H1 (cell line): ENCODE data around the gene CUX1. TPM values are rescaled to one million over a fixed set of nuclear protein-coding genes. Genes with fewer than 3 reads are reported as not detected.

Source experiments
- CTCF ChIA-PET: fragments of 300-600 bp; sonication (Branson Sonifier 250); formaldehyde crosslinking; loops from one replicate; lab custom pipeline; 2021; ENCODE audit not compliant: partially characterized antibody; lab: Charles Lee
- POLR2A ChIA-PET: fragments of 300-600 bp; sonication (Branson Sonifier 250); formaldehyde crosslinking; loops from one replicate; lab custom pipeline; 2021; ENCODE audit warnings: inconsistent platforms; ENCODE audit not compliant: partially characterized antibody; lab: Charles Lee
- DNase-seq, 2 experiments: peaks; one replicate each; pipeline versions ENCODE4 v3.0.0 to v3.0.0-alpha.2; 2010 to 2022; ENCODE audit warnings: low spot score in 2 of 2, low read depth in 1 of 2, mixed read lengths in 1 of 2
- FAIRE-seq: peaks from 2 replicates; lab custom pipeline; 2011; peaks lifted over from hg19 to GRCh38; lab: Jason Lieb, UNC
- H2AFZ ChIP-seq: 2 replicates; pipeline ENCODE4 v1.8.1; 2012; ENCODE audit warnings: low read length, inconsistent platforms
- H2AK5ac ChIP-seq: 2 replicates; pipeline ENCODE4 v1.6.1; 2013; ENCODE audit warnings: low read depth, low read length
- H2BK120ac ChIP-seq: replicated peaks from 2 replicates; pipeline ENCODE3; 2013; ENCODE audit warnings: low read depth, low read length, inconsistent platforms
- H2BK12ac ChIP-seq: 2 replicates; pipeline ENCODE4 v1.6.1; 2013; ENCODE audit warnings: low read depth, low read length
- H2BK15ac ChIP-seq: 2 replicates; pipeline ENCODE4 v1.6.1; 2013; ENCODE audit warnings: low read length
- H2BK20ac ChIP-seq: 2 replicates; pipeline ENCODE4 v1.6.1; 2013; ENCODE audit warnings: low read length
- H2BK5ac ChIP-seq: 2 replicates; pipeline ENCODE4 v1.6.1; 2013; ENCODE audit warnings: low read depth, low read length
- H3K14ac ChIP-seq: 2 replicates; pipeline ENCODE4 v1.6.1; 2013; ENCODE audit warnings: inconsistent platforms; ENCODE audit not compliant: insufficient read length
- H3K18ac ChIP-seq: 2 replicates; pipeline ENCODE4 v1.6.1; 2013; ENCODE audit warnings: low read length; ENCODE audit errors: extremely low read depth
- H3K23ac ChIP-seq: 2 replicates; pipeline ENCODE4 v1.6.1; 2013; ENCODE audit warnings: inconsistent platforms; ENCODE audit not compliant: insufficient read length
- H3K23me2 ChIP-seq: 2 replicates; pipeline ENCODE4 v1.6.1; 2013; ENCODE audit warnings: low read depth, low read length
- H3K27ac ChIP-seq: 2 replicates; pipeline ENCODE4 v1.6.1; 2011; ENCODE audit warnings: low read depth, low read length, inconsistent platforms
- H3K27me3 ChIP-seq, 4 experiments: replicated peaks in 1 of 4; 1 replicate in 1 of 4; 2 replicates in 3 of 4; pipeline versions ENCODE4 v1.6.1 to v1.8.1; 2011 to 2013; ENCODE audit warnings: low read length in 3 of 4, mild to moderate bottlenecking in 3 of 4, inconsistent platforms in 2 of 4, mixed read lengths in 2 of 4, moderate library complexity in 1 of 4; ENCODE audit not compliant: control insufficient read depth in 3 of 4, insufficient read depth in 3 of 4; ENCODE audit errors: extremely low read depth in 1 of 4
- H3K36me3 ChIP-seq, 4 experiments: 2 replicates each; pipeline versions ENCODE4 v1.6.1 to v1.8.1; 2011 to 2013; ENCODE audit warnings: mild to moderate bottlenecking in 4 of 4, low read length in 3 of 4, moderate library complexity in 2 of 4, control low read depth in 1 of 4, inconsistent platforms in 1 of 4; ENCODE audit not compliant: insufficient read depth in 4 of 4, control insufficient read depth in 2 of 4
- H3K4ac ChIP-seq: replicated peaks from 2 replicates; pipeline ENCODE3; 2013; ENCODE audit warnings: low read length, low read depth, mixed read lengths, inconsistent platforms; ENCODE audit not compliant: insufficient read length
- H3K4me1 ChIP-seq, 4 experiments: replicated peaks in 1 of 4; 1 replicate in 1 of 4; 2 replicates in 3 of 4; pipeline versions ENCODE4 v1.6.1 to v1.8.1; 2011 to 2013; ENCODE audit warnings: low read length in 3 of 4, inconsistent platforms in 2 of 4, mixed read lengths in 1 of 4; ENCODE audit not compliant: insufficient read depth in 4 of 4, control insufficient read depth in 3 of 4
- H3K4me2 ChIP-seq, 2 experiments: 2 replicates each; pipeline versions ENCODE4 v1.6.1 to v1.8.1; 2011 to 2013; ENCODE audit warnings: low read depth in 2 of 2, low read length in 2 of 2, control low read depth in 1 of 2, inconsistent platforms in 1 of 2, mild to moderate bottlenecking in 1 of 2; ENCODE audit not compliant: insufficient read depth in 1 of 2
- H3K4me3 ChIP-seq, 4 experiments: fragments of 200-600, 300-600 bp in 1 of 4; sonication (generic), shearing (Covaris generic), sonication (Bioruptor Twin) in 1 of 4; 2 replicates each; pipeline versions ENCODE4 v1.5.1 to v1.8.1; 2011 to 2016; ENCODE audit warnings: low read length in 4 of 4, low read depth in 3 of 4, control low read depth in 2 of 4, inconsistent platforms in 2 of 4, mild to moderate bottlenecking in 2 of 4, mixed read lengths in 1 of 4, moderate library complexity in 1 of 4; ENCODE audit not compliant: insufficient read depth in 2 of 4; ENCODE audit errors: extremely low read depth in 1 of 4
- H3K56ac ChIP-seq: replicated peaks from 2 replicates; pipeline ENCODE3; 2013; ENCODE audit warnings: low read depth, mild to moderate bottlenecking, mixed read lengths, low read length, inconsistent platforms; ENCODE audit not compliant: insufficient read length
- H3K79me1 ChIP-seq: 2 replicates; pipeline ENCODE4 v1.6.1; 2013; ENCODE audit warnings: low read depth, low read length, control low read depth
- H3K79me2 ChIP-seq, 2 experiments: 2 replicates each; pipeline versions ENCODE4 v1.6.1 to v1.8.1; 2012 to 2013; ENCODE audit warnings: low read length in 2 of 2, mild to moderate bottlenecking in 2 of 2, inconsistent platforms in 1 of 2; ENCODE audit not compliant: insufficient read depth in 2 of 2, control insufficient read depth in 1 of 2
- H3K9ac ChIP-seq, 4 experiments: replicated peaks in 1 of 4; 1 replicate in 1 of 4; 2 replicates in 3 of 4; pipeline versions ENCODE4 v1.6.1 to v1.8.1; 2011 to 2013; ENCODE audit warnings: low read depth in 3 of 4, low read length in 3 of 4, control low read depth in 2 of 4, mild to moderate bottlenecking in 2 of 4, moderate library complexity in 2 of 4, inconsistent platforms in 1 of 4; ENCODE audit errors: extremely low read depth in 1 of 4
- H3K9me3 ChIP-seq, 2 experiments: 2 replicates each; pipeline versions ENCODE4 v1.6.1 to v1.8.1; 2012 to 2013; ENCODE audit warnings: mild to moderate bottlenecking in 2 of 2, moderate library complexity in 2 of 2, control low read depth in 1 of 2, inconsistent platforms in 1 of 2, low read depth in 1 of 2, low read length in 1 of 2, mixed read lengths in 1 of 2; ENCODE audit not compliant: insufficient read depth in 2 of 2
- H4K20me1 ChIP-seq, 2 experiments: replicated peaks in 1 of 2; 2 replicates each; pipeline versions ENCODE3 to v1.8.1; 2011 to 2013; ENCODE audit warnings: inconsistent platforms in 2 of 2, low read length in 2 of 2, mild to moderate bottlenecking in 1 of 2; ENCODE audit not compliant: insufficient read depth in 2 of 2, control insufficient read depth in 1 of 2
- H4K5ac ChIP-seq: 2 replicates; pipeline ENCODE4 v1.6.1; 2013; ENCODE audit warnings: low read length, low read depth, mixed read lengths, inconsistent platforms; ENCODE audit not compliant: insufficient read length
- H4K8ac ChIP-seq: 2 replicates; pipeline ENCODE4 v1.8.0; 2013; ENCODE audit warnings: mild to moderate bottlenecking, moderate library complexity, low read length, inconsistent platforms; ENCODE audit not compliant: insufficient read depth; ENCODE audit errors: extremely low read depth
- H4K91ac ChIP-seq: replicated peaks from 2 replicates; pipeline ENCODE3; 2013; ENCODE audit warnings: low read length, mixed read lengths, inconsistent platforms; ENCODE audit not compliant: insufficient read length
- BRCA1 ChIP-seq: IDR thresholded peaks from 2 replicates; pipeline ENCODE4 v1.6.1; 2012; ENCODE audit warnings: low read depth, low read length, improper control_type of control experiment
- CBX8 ChIP-seq: fragments of 300-800, 300-1000 bp; sonication (generic); IDR thresholded peaks from 2 replicates; pipeline ENCODE4 v1.7.1; 2016; ENCODE audit warnings: low read depth, low read length, borderline replicate concordance
- CEBPB ChIP-seq: IDR thresholded peaks from 2 replicates; pipeline ENCODE4 v1.6.1; 2012; ENCODE audit warnings: low read depth, low read length
- CHD2 ChIP-seq: IDR thresholded peaks from 2 replicates; pipeline ENCODE4 v1.6.1; 2012; ENCODE audit warnings: low read length, improper control_type of control experiment
- JUN ChIP-seq: IDR thresholded peaks from 2 replicates; pipeline ENCODE4 v1.6.1; 2011; ENCODE audit warnings: low read depth, mild to moderate bottlenecking, improper control_type of control experiment, low read length
- KDM4A ChIP-seq: IDR thresholded peaks from one replicate; pipeline ENCODE4 v1.7.1; 2012; ENCODE audit warnings: low read depth, mild to moderate bottlenecking, moderate library complexity, low read length, inconsistent platforms; ENCODE audit not compliant: severe bottlenecking
- NANOG ChIP-seq: IDR thresholded peaks from 2 replicates; pipeline ENCODE4 v1.6.1; 2011; ENCODE audit warnings: low read length, low read depth, mild to moderate bottlenecking, inconsistent platforms; ENCODE audit not compliant: insufficient read depth, poor library complexity, severe bottlenecking
- NRF1 ChIP-seq: IDR thresholded peaks from 2 replicates; pipeline ENCODE4 v1.6.1; 2011; ENCODE audit warnings: mild to moderate bottlenecking, low read depth, low read length, improper control_type of control experiment
- RXRA ChIP-seq: IDR thresholded peaks from 2 replicates; pipeline ENCODE4 v1.6.1; 2011; ENCODE audit warnings: low read depth, mild to moderate bottlenecking, low read length, moderate library complexity; ENCODE audit not compliant: insufficient read depth
- SIN3A ChIP-seq, 2 experiments: IDR thresholded peaks in 1 of 2; conservative IDR thresholded peaks in 1 of 2; 2 replicates each; pipeline ENCODE4 v1.6.1; 2011 to 2012; ENCODE audit warnings: low read length in 2 of 2, improper control_type of control experiment in 1 of 2, low read depth in 1 of 2, mild to moderate bottlenecking in 1 of 2
- TAF1 ChIP-seq: IDR thresholded peaks from 2 replicates; pipeline ENCODE4 v1.6.1; 2011; ENCODE audit warnings: mild to moderate bottlenecking, low read depth, low read length
- TAF7 ChIP-seq: optimal IDR thresholded peaks from 2 replicates; pipeline ENCODE3; 2011; ENCODE audit warnings: low read depth, mild to moderate bottlenecking, inconsistent platforms, low read length, moderate library complexity, borderline replicate concordance
- TCF12 ChIP-seq: IDR thresholded peaks from 2 replicates; pipeline ENCODE4 v1.6.1; 2011; ENCODE audit warnings: low read depth, mild to moderate bottlenecking, low read length
- ZNF274 ChIP-seq: IDR thresholded peaks from 2 replicates; pipeline ENCODE4 v1.7.0; 2012; ENCODE audit warnings: low read length, borderline replicate concordance; ENCODE audit errors: extremely low read depth
- WGBS, 2 experiments: shearing (Covaris generic) in 1 of 2; methylation state at CpG; one replicate each; pipeline versions ENCODE4 v1.1.6 to v1.1.7; 2013 to 2015; ENCODE audit warnings: low lambda C conversion rate in 2 of 2, mixed read lengths in 2 of 2, inconsistent platforms in 1 of 2, low coverage in 1 of 2, missing lambda C conversion rate in 1 of 2; ENCODE audit not compliant: insufficient replicate concordance in 2 of 2, insufficient coverage in 1 of 2, insufficient read length in 1 of 2; ENCODE audit errors: extremely low coverage in 1 of 2, missing lambda C conversion rate in 1 of 2; 5-methylcytosine and 5-hydroxymethylcytosine counted together
- polyA plus RNA-seq, 7 experiments: library from polyadenylated mRNA; depleted of rRNA in 3 of 7; stranded (reverse) in 5 of 7; unstranded in 2 of 7; fragments of >200 nt in 5 of 7; fragments of 200-250 nt in 2 of 7; gene quantifications; 1 replicate in 5 of 7; 2 replicates in 1 of 7; 4 replicates in 1 of 7; pipeline versions ENCODE4 v1.2.1 to v1.2.3, GENCODE V29; 2011 to 2013; ENCODE audit warnings: missing spikeins in 2 of 7, mixed read lengths in 2 of 7
- total RNA-seq: library from RNA; stranded (reverse); fragmentation: NEBNext Ultra II Directional; extraction: Animal tissue kit (Norgen Biotek cat#: 25700); gene quantifications from 2 replicates; pipeline ENCODE4 v1.2.1, GENCODE V29; 2021

CUX1 gene
- total and polyA plus RNA-seq, 2 of the 8 experiments (the other 6 are each of a cell fraction or from before 2014, with no cell fraction given): 21.6 to 65.9 TPM

DNA sequence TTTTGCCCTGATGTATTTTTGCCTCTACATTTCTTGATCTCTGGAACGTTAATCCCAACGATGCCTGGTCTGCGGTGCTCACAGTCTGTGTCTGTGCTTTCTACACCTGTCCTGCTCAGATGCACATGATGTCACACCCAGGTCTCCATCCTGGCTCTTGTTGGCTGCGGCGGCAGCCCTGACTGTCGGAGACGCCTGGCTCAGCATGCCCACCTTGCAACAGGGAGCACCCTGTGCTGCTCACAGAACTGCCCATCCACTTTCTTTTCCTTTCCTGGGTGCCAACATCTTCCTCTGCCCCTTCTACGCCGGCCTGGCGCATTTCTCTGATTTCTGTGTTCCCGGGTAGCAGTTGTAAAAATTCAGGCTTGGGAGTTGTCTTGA is 106.2 kb downstream of the CUX1 start:
- Histone ChIP-seq H2AFZ (no peak overlapping the region), H3K23me2 (no peaks in the 10 kb centered on the region), H3K4me2 (no peak overlapping the region), H3K4ac (no peak overlapping the region), H2BK15ac (no peak overlapping the region), H3K56ac (no peak overlapping the region), H3K23ac (no peak overlapping the region), H2AK5ac (0 out of 2 replicates have a peak overlapping the region, but pooled peaks have one; percentile 75), H3K79me1 (peaks cover 23% of the 10 kb centered on the region), H3K79me2 (peaks cover 0 to 80% of the 10 kb centered on the region in 2 experiments; a peak in 2 of 4 replicates), H4K20me1 (peaks cover 7 to 10% of the 10 kb centered on the region in 2 experiments), H3K27ac (no peak overlapping the region), H2BK120ac (no peak overlapping the region), H2BK20ac (0 out of 2 replicates have a peak overlapping the region, but pooled peaks have one; percentile 48), H3K14ac (no peak overlapping the region), H2BK12ac (no peak overlapping the region), H3K4me1 (peaks cover 0 to 6% (median 4%) of the 10 kb centered on the region in 4 experiments; a peak in 5 of 7 replicates), H3K4me3 (no peak overlapping the region), H3K36me3 (no peaks in the 10 kb centered on the region; a peak in 1 of 8 replicates), H3K18ac (no peak overlapping the region; the same call in 1 of the 2 replicates), H4K91ac (no peak overlapping the region), H4K8ac (peak overlapping the region; percentile 29; the same call in 1 of the 2 replicates), H3K27me3 (no peaks in the 10 kb centered on the region), H3K9me3 (no peaks in the 10 kb centered on the region), H4K5ac (no peak overlapping the region), H2BK5ac (peak overlapping the region; percentile 71; the same call in 1 of the 2 replicates), H3K9ac (no peak overlapping the region)
- DNase-seq (no peak), FAIRE-seq (no peak)
- ChIA-PET CTCF (interaction anchor here (1.1 to 1.7 kb wide), 2 partner anchors 20 to 41 kb away, joined by 3 to 6 read pairs; no protein-coding TSS in a partner anchor), POLR2A (no interaction called here)
- WGBS, 2 experiments: 93% methylated on average over 11 of the region's 11 CpGs; no CpG with 5 or more reads in 1 of the 2 experiments
- TF ChIP-seq TAF1 (no peak), CHD2 (no peak), CBX8 (no peak), BRCA1 (no peak), KDM4A (no peak), CEBPB (no peak), NRF1 (no peak), JUN (no peak), RXRA (no peak), NANOG (no peak), ZNF274 (no peak), SIN3A (conservative IDR thresholded peaks at IDR 0.05 in 1 of 2, IDR thresholded peaks at IDR 0.05 in 1 of 2; ENCODE audit: low read depth in 1 of 2, low read length in 2 of 2) (no peak), TCF12 (no peak), TAF7 (no peak)
